T-helper 2 cell treated with Interferon-gamma antibody and Interleukin-4, amounts not matched to agents 5 μg/mL and 100 μg/mL, for 36 hours (primary cell): ENCODE data around the gene ARPP21.
"Not testable (repeated sequence)": the region's sequence is repeated elsewhere in the genome, so short reads cannot be mapped to it uniquely, and the experiment has no call there.

Experiments used
- DNase-seq: peaks from one replicate; pipeline ENCODE4 v3.0.0; 2021; ENCODE audit warnings: low spot score
- H3K27ac Mint-ChIP-seq: one replicate; pipeline ENCODE4 v1.8.0; 2021; ENCODE audit warnings: mild to moderate bottlenecking, mixed read lengths
- H3K27me3 Mint-ChIP-seq: one replicate; pipeline ENCODE4 v1.8.0; 2021; ENCODE audit warnings: low read depth, mixed read lengths
- H3K36me3 Mint-ChIP-seq: one replicate; pipeline ENCODE4 v1.8.0; 2021; ENCODE audit warnings: low read depth, mixed read lengths
- H3K4me1 Mint-ChIP-seq: one replicate; pipeline ENCODE4 v1.8.0; 2021; ENCODE audit warnings: low read depth, mixed read lengths
- H3K4me3 Mint-ChIP-seq: one replicate; pipeline ENCODE4 v1.8.0; 2022; ENCODE audit warnings: mild to moderate bottlenecking, moderate library complexity, mixed read lengths
- H3K9me3 Mint-ChIP-seq: one replicate; pipeline ENCODE4 v1.8.0; 2021; ENCODE audit warnings: mixed read lengths

Gene ARPP21

GRCh38 chr3:35639254-35640186, at the start of gene ARPP21:
ARPP21 (plus strand) TSS chr3:35639525; CDS start chr3:35681752, 42,227 bp downstream.
- DNase-seq: peak; percentile 9

GRCh38 chr3:35592589-35593295, 46.6 kb upstream of the ARPP21 start:
- Mint-ChIP-seq H3K9me3 (no peaks in the 10 kb centered on the region), H3K4me3 (no peak overlapping the region), H3K4me1 (no peaks in the 10 kb centered on the region), H3K27ac (no peak overlapping the region), H3K27me3 (no peaks in the 10 kb centered on the region), H3K36me3 (no peaks in the 10 kb centered on the region)
- no peak for DNase-seq

More at GRCh38 chr3:35639254-35640186, at the start of gene ARPP21:
- peaks cover 40% of the 10 kb centered on the region for H3K27me3 Mint-ChIP-seq
- H3K36me3 Mint-ChIP-seq: no peaks in the 10 kb centered on the region
- H3K4me1 Mint-ChIP-seq: peaks cover 4% of the 10 kb centered on the region
- no peak within 1 kb of the TSS for H3K27ac Mint-ChIP-seq
- H3K4me3 Mint-ChIP-seq: peak within 1 kb of the TSS; percentile 67
- H3K9me3 Mint-ChIP-seq: no peaks in the 10 kb centered on the region

- no peaks in the 10 kb centered on the region for H3K27me3 Mint-ChIP-seq
- H3K9me3 Mint-ChIP-seq: no peaks in the 10 kb centered on the region
- no peak overlapping the region for H3K4me3 Mint-ChIP-seq
- no peaks in the 10 kb centered on the region for H3K36me3 Mint-ChIP-seq
- DNase-seq: no peak
- H3K27ac Mint-ChIP-seq: no peak overlapping the region
- no peaks in the 10 kb centered on the region for H3K4me1 Mint-ChIP-seq
Observed at GRCh38 chr3:35594739-35595138, 44.6 kb upstream of the ARPP21 start.

- no peak overlapping the region for H3K27ac Mint-ChIP-seq
- H3K27me3 Mint-ChIP-seq: no peaks in the 10 kb centered on the region
- H3K36me3 Mint-ChIP-seq: no peaks in the 10 kb centered on the region
- no peak overlapping the region for H3K4me3 Mint-ChIP-seq
- no peak for DNase-seq
- H3K4me1 Mint-ChIP-seq: no peaks in the 10 kb centered on the region
- H3K9me3 Mint-ChIP-seq: no peaks in the 10 kb centered on the region
Observed at GRCh38 chr3:35596335-35596995, 42.9 kb upstream of the ARPP21 start.

GRCh38 chr3:35597490-35597889, 41.8 kb upstream of the ARPP21 start:
- Mint-ChIP-seq H3K9me3 (no peaks in the 10 kb centered on the region), H3K36me3 (no peaks in the 10 kb centered on the region), H3K27ac (no peak overlapping the region), H3K27me3 (no peaks in the 10 kb centered on the region), H3K4me1 (no peaks in the 10 kb centered on the region), H3K4me3 (no peak overlapping the region)
- DNase-seq: no peak

- no peak for DNase-seq
- no peak overlapping the region for H3K27ac Mint-ChIP-seq
- no peaks in the 10 kb centered on the region for H3K4me1 Mint-ChIP-seq
- no peaks in the 10 kb centered on the region for H3K27me3 Mint-ChIP-seq
- no peaks in the 10 kb centered on the region for H3K9me3 Mint-ChIP-seq
- H3K4me3 Mint-ChIP-seq: no peak overlapping the region
- H3K36me3 Mint-ChIP-seq: no peaks in the 10 kb centered on the region
Observed at GRCh38 chr3:35598804-35599203, 40.5 kb upstream of the ARPP21 start.

- Mint-ChIP-seq H3K4me1 (no peaks in the 10 kb centered on the region), H3K27me3 (no peaks in the 10 kb centered on the region), H3K27ac (no peak overlapping the region), H3K4me3 (no peak overlapping the region), H3K36me3 (no peaks in the 10 kb centered on the region), H3K9me3 (no peaks in the 10 kb centered on the region)
- no peak for DNase-seq
Observed at GRCh38 chr3:35601959-35602358, 37.4 kb upstream of the ARPP21 start.

GRCh38 chr3:35602395-35602936, 36.9 kb upstream of the ARPP21 start:
- Mint-ChIP-seq H3K4me3 (no peak overlapping the region), H3K27me3 (no peaks in the 10 kb centered on the region), H3K27ac (no peak overlapping the region), H3K9me3 (no peaks in the 10 kb centered on the region), H3K36me3 (no peaks in the 10 kb centered on the region), H3K4me1 (no peaks in the 10 kb centered on the region)
- DNase-seq: no peak

- Mint-ChIP-seq H3K27me3 (no peaks in the 10 kb centered on the region), H3K36me3 (no peaks in the 10 kb centered on the region), H3K9me3 (no peaks in the 10 kb centered on the region), H3K4me3 (no peak overlapping the region), H3K4me1 (no peaks in the 10 kb centered on the region), H3K27ac (no peak overlapping the region)
- no peak for DNase-seq
Observed at GRCh38 chr3:35616346-35616745, 23.0 kb upstream of the ARPP21 start.

GRCh38 chr3:35617370-35617769, 22.0 kb upstream of the ARPP21 start:
- Mint-ChIP-seq H3K9me3 (no peaks in the 10 kb centered on the region), H3K27me3 (no peaks in the 10 kb centered on the region), H3K36me3 (no peaks in the 10 kb centered on the region), H3K4me3 (no peak overlapping the region), H3K4me1 (no peaks in the 10 kb centered on the region), H3K27ac (no peak overlapping the region)
- no peak for DNase-seq

- not testable (repeated sequence) for H3K27ac Mint-ChIP-seq, H3K4me1 Mint-ChIP-seq, H3K4me3 Mint-ChIP-seq, DNase-seq, H3K9me3 Mint-ChIP-seq, H3K36me3 Mint-ChIP-seq, H3K27me3 Mint-ChIP-seq
Observed at GRCh38 chr3:35620238-35620637, 19.1 kb upstream of the ARPP21 start.

GRCh38 chr3:35624698-35625097, 14.6 kb upstream of the ARPP21 start:
- no peak overlapping the region for H3K4me3 Mint-ChIP-seq
- no peaks in the 10 kb centered on the region for H3K4me1 Mint-ChIP-seq
- H3K9me3 Mint-ChIP-seq: no peaks in the 10 kb centered on the region
- no peaks in the 10 kb centered on the region for H3K36me3 Mint-ChIP-seq
- H3K27me3 Mint-ChIP-seq: no peaks in the 10 kb centered on the region
- H3K27ac Mint-ChIP-seq: no peak overlapping the region
- no peak for DNase-seq

- no peaks in the 10 kb centered on the region for H3K9me3 Mint-ChIP-seq
- no peak overlapping the region for H3K4me3 Mint-ChIP-seq
- no peak for DNase-seq
- no peak overlapping the region for H3K27ac Mint-ChIP-seq
- H3K4me1 Mint-ChIP-seq: no peaks in the 10 kb centered on the region
- H3K36me3 Mint-ChIP-seq: no peaks in the 10 kb centered on the region
- H3K27me3 Mint-ChIP-seq: peaks cover 8% of the 10 kb centered on the region
Observed at GRCh38 chr3:35633332-35634124, 5.8 kb upstream of the ARPP21 start.
